ENCODE data around the gene SRRM3.

DNA sequence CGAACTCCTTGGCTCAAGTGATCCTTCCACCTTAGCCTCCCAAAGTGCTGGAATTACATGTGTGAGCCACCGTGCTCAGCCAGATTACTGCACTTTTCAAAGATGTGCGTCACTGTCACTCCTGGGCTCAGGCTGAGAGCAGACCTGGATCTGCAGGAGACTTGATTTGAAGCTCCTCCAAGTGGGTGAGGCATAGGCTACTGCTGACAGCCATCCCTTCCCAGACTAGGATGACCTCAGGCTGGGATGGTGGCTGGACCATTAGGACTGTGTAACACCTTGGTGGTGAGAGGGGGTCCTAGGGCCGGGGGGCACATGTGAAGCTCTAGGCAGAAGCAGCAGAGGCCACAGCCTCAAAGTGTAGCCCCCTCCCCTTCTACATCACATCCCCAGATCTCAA, 8.2 kb upstream of the SRRM3 start:
- TF ChIP-seq, protein P1, sequence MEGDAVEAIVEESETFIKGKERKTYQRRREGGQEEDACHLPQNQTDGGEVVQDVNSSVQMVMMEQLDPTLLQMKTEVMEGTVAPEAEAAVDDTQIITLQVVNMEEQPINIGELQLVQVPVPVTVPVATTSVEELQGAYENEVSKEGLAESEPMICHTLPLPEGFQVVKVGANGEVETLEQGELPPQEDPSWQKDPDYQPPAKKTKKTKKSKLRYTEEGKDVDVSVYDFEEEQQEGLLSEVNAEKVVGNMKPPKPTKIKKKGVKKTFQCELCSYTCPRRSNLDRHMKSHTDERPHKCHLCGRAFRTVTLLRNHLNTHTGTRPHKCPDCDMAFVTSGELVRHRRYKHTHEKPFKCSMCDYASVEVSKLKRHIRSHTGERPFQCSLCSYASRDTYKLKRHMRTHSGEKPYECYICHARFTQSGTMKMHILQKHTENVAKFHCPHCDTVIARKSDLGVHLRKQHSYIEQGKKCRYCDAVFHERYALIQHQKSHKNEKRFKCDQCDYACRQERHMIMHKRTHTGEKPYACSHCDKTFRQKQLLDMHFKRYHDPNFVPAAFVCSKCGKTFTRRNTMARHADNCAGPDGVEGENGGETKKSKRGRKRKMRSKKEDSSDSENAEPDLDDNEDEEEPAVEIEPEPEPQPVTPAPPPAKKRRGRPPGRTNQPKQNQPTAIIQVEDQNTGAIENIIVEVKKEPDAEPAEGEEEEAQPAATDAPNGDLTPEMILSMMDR (IDR thresholded peaks at IDR 0.05) = no peak
- TF ChIP-seq POLR2A (IDR thresholded peaks at IDR 0.05) = no peak
